ENCODE measurements around the gene SAMD4B. TPM values are rescaled to one million over a fixed set of nuclear protein-coding genes. Genes with fewer than 3 reads are reported as not detected.

Gene SAMD4B
- total and polyA plus RNA-seq, 7 donors = 28.4 to 83.6 (median 52.7) TPM

DNA sequence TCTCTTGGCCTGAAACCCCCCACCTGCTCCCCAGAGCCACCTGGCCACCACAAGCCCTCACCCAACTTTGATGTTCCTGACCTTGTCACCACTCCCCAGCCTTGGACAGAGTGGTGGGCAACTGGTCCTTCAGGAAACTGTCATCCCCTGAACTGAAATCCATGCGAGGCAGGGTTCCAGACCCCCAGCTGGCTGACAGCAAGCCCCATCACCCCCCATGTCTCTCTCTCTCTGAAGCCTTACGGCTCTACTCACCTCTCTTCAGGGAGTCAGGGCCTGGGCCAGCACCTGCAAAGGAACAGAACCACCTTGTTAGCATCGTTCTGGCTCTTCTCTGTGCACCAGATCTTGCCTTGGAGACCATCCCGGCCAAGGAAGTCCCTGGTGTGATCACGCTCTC lies 24.1 kb upstream of the SAMD4B start:
- H3K9me3 ChIP-seq = no peaks in the 10 kb centered on the region
- H3K4me1 ChIP-seq = peaks cover 0 to 12% (median 9%) of the 10 kb centered on the region in 4 donors
- WGBS, 2 donors = 90 to 92% methylated on average over 5 of the region's 5 CpGs
- H3K36me3 ChIP-seq = peaks cover 0 to 14% (median 2%) of the 10 kb centered on the region in 4 donors
- no peak for DNase-seq
- H3K27me3 ChIP-seq = no peaks in the 10 kb centered on the region
- H3K4me3 ChIP-seq = no peak overlapping the region
- TF ChIP-seq POLR2AphosphoS5 (IDR thresholded peaks at IDR 0.05) = no peak
- TF ChIP-seq, protein P1, sequence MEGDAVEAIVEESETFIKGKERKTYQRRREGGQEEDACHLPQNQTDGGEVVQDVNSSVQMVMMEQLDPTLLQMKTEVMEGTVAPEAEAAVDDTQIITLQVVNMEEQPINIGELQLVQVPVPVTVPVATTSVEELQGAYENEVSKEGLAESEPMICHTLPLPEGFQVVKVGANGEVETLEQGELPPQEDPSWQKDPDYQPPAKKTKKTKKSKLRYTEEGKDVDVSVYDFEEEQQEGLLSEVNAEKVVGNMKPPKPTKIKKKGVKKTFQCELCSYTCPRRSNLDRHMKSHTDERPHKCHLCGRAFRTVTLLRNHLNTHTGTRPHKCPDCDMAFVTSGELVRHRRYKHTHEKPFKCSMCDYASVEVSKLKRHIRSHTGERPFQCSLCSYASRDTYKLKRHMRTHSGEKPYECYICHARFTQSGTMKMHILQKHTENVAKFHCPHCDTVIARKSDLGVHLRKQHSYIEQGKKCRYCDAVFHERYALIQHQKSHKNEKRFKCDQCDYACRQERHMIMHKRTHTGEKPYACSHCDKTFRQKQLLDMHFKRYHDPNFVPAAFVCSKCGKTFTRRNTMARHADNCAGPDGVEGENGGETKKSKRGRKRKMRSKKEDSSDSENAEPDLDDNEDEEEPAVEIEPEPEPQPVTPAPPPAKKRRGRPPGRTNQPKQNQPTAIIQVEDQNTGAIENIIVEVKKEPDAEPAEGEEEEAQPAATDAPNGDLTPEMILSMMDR (IDR thresholded peaks at IDR 0.05) = no peak
- no peak for TF ChIP-seq EP300 (IDR thresholded peaks at IDR 0.05)
- no peak for TF ChIP-seq POLR2A (IDR thresholded peaks at IDR 0.05)
- intact Hi-C loops (cut with DNase I) = no loop called here
- no peak overlapping the region for H3K27ac ChIP-seq

DNA sequence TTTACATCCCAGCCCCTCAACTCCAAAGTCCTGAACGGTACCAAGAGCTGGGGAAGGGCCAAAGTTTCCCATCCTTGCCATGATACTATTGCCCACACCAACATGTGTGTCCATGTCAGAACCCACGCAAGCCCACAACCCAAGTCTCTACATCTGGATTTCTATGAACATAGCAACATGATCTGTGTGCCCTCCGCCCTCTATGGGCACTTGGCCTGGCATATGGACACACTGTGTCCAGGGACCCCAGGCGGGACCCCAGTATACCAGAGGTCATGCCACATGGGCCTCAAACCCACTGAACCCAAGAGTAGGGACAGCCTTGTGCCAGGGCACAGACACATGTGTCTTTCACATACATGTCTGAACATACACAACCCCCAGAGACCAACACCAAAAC lies 23.5 kb upstream of the SAMD4B start:
- peaks cover 0 to 13% (median 2%) of the 10 kb centered on the region in 4 donors for H3K36me3 ChIP-seq
- intact Hi-C loops (cut with DNase I) = no loop called here
- H3K9me3 ChIP-seq = no peaks in the 10 kb centered on the region
- 90 to 92% methylated on average over 4 of the region's 4 CpGs for WGBS, 2 donors
- H3K27ac ChIP-seq = no peak overlapping the region
- no peak for DNase-seq
- no peak overlapping the region for H3K4me3 ChIP-seq
- no peaks in the 10 kb centered on the region for H3K27me3 ChIP-seq
- peaks cover 0 to 12% (median 9%) of the 10 kb centered on the region in 4 donors for H3K4me1 ChIP-seq
- TF ChIP-seq EP300 (IDR thresholded peaks at IDR 0.05) = no peak
- TF ChIP-seq POLR2AphosphoS5 (IDR thresholded peaks at IDR 0.05) = no peak
- TF ChIP-seq, protein P1 (IDR thresholded peaks at IDR 0.05) = no peak
- TF ChIP-seq POLR2A (IDR thresholded peaks at IDR 0.05) = no peak

DNA sequence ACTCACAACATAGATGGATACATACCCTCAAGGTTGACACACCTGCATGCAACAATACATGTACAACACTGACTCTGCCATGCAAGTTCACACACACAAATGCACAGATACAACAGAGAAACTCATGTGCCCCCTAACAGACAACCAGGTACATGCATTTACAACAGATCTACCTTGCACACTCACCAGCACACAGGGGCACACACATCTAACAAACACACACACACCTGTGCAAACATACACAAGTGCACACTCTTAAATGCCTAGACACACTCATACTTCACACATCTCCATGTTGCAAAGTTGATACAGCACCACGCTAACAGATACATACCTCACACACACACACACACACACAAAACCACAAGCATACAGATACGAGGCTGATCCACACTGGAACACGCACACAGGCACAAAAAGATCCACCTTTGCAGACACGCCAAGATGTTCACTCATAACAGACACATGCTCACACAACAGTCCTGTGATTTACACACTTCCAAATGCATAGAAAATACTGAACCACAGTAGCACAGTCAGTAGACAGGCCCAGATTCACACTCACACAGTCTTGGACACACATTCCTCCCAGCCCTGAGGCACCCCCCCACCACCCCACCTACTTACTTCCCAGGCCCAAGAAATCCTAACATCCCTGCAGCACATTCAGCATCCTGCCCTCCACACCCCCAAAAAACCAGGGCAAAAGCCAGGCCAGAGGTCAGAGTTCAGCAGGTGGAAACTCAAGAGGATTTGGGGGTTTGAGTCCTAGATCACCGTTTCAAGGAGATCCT lies 22.9 kb upstream of the SAMD4B start:
- DNase-seq = no peak
- intact Hi-C loops (cut with DNase I) = no loop called here
- Histone ChIP-seq H3K27me3 (no peaks in the 10 kb centered on the region), H3K36me3 (peaks cover 0 to 7% (median 0%) of the 10 kb centered on the region in 4 donors), H3K9me3 (no peaks in the 10 kb centered on the region), H3K27ac (no peak overlapping the region), H3K4me3 (peak overlapping the region in 1 of 4 donors; percentile 72), H3K4me1 (peaks cover 0 to 12% (median 9%) of the 10 kb centered on the region in 4 donors)
- TF ChIP-seq, protein P1 (IDR thresholded peaks at IDR 0.05) = no peak
- TF ChIP-seq POLR2A (IDR thresholded peaks at IDR 0.05) (no peak), POLR2AphosphoS5 (IDR thresholded peaks at IDR 0.05) (no peak), EP300 (IDR thresholded peaks at IDR 0.05) (no peak)
- 70 to 77% methylated on average over 5 of the region's 5 CpGs for WGBS, 2 donors

DNA sequence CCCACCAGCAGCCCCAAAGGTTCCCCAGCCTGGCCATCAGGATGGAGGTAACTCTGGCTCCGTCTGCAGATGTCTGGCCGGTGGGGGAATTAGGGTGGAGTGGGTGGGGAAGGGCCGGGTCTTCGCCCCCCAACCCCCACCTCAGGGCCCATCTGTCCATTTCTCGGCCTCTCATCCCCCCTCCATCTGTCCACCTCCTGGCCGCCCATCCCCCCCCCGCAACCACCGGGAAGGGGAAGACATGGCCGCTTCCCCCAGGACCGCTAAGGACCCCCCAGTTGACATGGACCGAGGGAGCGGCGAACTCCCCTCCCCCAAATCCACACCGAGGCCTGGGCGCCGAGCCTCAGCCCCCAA lies 22.4 kb upstream of the SAMD4B start:
- H3K27ac ChIP-seq = no peak overlapping the region
- 23 to 34% methylated on average over 16 of the region's 16 CpGs for WGBS, 2 donors
- intact Hi-C loops (cut with DNase I) = no loop called here
- H3K4me1 ChIP-seq = peaks cover 0 to 12% (median 9%) of the 10 kb centered on the region in 4 donors
- peaks cover 0 to 2% (median 0%) of the 10 kb centered on the region in 4 donors for H3K36me3 ChIP-seq
- H3K9me3 ChIP-seq = no peaks in the 10 kb centered on the region
- TF ChIP-seq POLR2A (IDR thresholded peaks at IDR 0.05) (no peak), POLR2AphosphoS5 (IDR thresholded peaks at IDR 0.05) (no peak), EP300 (IDR thresholded peaks at IDR 0.05) (no peak)
- TF ChIP-seq, protein P1 (IDR thresholded peaks at IDR 0.05) = no peak
- DNase-seq = no peak
- peak overlapping the region; percentile 39 to 72 (median 56) for H3K4me3 ChIP-seq
- H3K27me3 ChIP-seq = no peaks in the 10 kb centered on the region
